HG03558 (cell line): ENCODE data around the gene WDHD1.
"Not testable (repeated sequence)": the region's sequence is repeated elsewhere in the genome, so short reads cannot be mapped to it uniquely, and the experiment has no call there.

Source experiments
- ATAC-seq: cut with Tn5 transposase; IDR thresholded peaks from one replicate; pipeline ENCODE4 v1.9.1; 2021; ENCODE audit warnings: moderate number of reproducible peaks; ENCODE audit not compliant: unreplicated experiment; ENCODE audit errors: extremely low read depth

The WDHD1 gene

GRCh38 chr14:54918427-54918826 lies 108.5 kb downstream of the WDHD1 start:
- ATAC-seq = no peak

- no peak for ATAC-seq
Observed at GRCh38 chr14:54916101-54916500, 110.8 kb downstream of the WDHD1 start.

GRCh38 chr14:54909817-54910558 lies 116.9 kb downstream of the WDHD1 start:
- no peak for ATAC-seq

GRCh38 chr14:54908973-54909372 lies 117.9 kb downstream of the WDHD1 start:
- ATAC-seq = not testable (repeated sequence)

GRCh38 chr14:54908190-54908589 lies 118.7 kb downstream of the WDHD1 start:
- ATAC-seq = no peak

GRCh38 chr14:54906075-54906474 lies 120.8 kb downstream of the WDHD1 start:
- no peak for ATAC-seq

- peak; percentile 64 for ATAC-seq
Observed at GRCh38 chr14:54902521-54903420, 124.1 kb downstream of the WDHD1 start, which contains the start of gene GCH1. Gene GCH1, minus strand, starts transcription at chr14:54902826. Its CDS starts 163 bp downstream, at chr14:54902663.

- ATAC-seq = peak; percentile 24
Observed at GRCh38 chr14:54902143-54902520, 124.8 kb downstream of the WDHD1 start.

- ATAC-seq = no peak
Observed at GRCh38 chr14:54901380-54902142, 125.3 kb downstream of the WDHD1 start.

GRCh38 chr14:54899573-54899972 lies 127.3 kb downstream of the WDHD1 start:
- no peak for ATAC-seq

GRCh38 chr14:54897809-54898555 lies 128.9 kb downstream of the WDHD1 start:
- not testable (repeated sequence) for ATAC-seq

- no peak for ATAC-seq
Observed at GRCh38 chr14:54895683-54896082, 131.2 kb downstream of the WDHD1 start.

- ATAC-seq = no peak
Observed at GRCh38 chr14:54894995-54895394, 131.9 kb downstream of the WDHD1 start.

GRCh38 chr14:54893151-54893760 lies 133.6 kb downstream of the WDHD1 start:
- no peak for ATAC-seq

- no peak for ATAC-seq
Observed at GRCh38 chr14:54891471-54892245, 135.2 kb downstream of the WDHD1 start.

GRCh38 chr14:54890788-54891187 lies 136.1 kb downstream of the WDHD1 start:
- ATAC-seq = peak; percentile 49

GRCh38 chr14:54889919-54890318 lies 137.0 kb downstream of the WDHD1 start:
- no peak for ATAC-seq
